ENCODE data around the gene XKR8. TPM values are rescaled to one million over a fixed set of nuclear protein-coding genes. Genes with fewer than 3 reads are reported as not detected.

The XKR8 gene
- total and polyA plus RNA-seq, 8 donors: 7.9 to 10.3 (median 8.5) TPM

DNA sequence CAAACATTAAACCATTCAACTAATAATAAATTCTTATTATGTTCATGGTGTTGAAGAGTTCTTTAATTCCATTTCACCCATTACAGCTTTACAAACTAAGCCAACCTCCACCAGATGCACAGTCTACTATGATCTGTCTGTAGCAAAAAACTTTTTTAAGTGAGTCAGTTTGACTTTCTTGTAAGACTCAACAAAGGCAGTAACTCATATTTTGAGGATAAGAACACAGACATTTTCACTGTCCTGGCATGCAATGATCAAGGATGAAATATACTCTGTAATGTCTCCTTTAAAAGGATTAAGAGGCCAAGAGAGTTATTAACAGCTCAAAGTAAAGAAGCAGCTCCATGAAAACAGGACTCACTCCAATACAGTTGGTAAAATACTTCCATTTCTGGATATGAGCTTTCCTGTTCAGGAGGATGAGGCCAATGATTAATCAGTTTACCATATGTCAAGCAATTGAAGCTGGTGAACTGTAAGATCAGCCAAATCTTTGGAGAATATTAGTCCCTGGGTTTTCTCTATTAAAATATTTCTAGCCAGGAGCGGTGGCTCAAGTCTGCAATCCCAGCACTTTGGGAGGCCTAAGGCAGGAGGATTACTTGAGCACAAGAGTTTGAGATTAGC is 20.6 kb downstream of the XKR8 start:
- peaks cover 0 to 39% of the 10 kb centered on the region in 2 donors for H3K36me3 ChIP-seq
- no peaks in the 10 kb centered on the region for H3K27me3 ChIP-seq
- no peak overlapping the region for H3K27ac ChIP-seq
- ATAC-seq: no peak
- H3K4me1 ChIP-seq: peaks cover 0 to 13% of the 10 kb centered on the region in 2 donors
- DNase-seq: no peak
- intact Hi-C loops (cut with DNase I): loop anchor here in 1 of 2 donors (2.0 kb wide), 1 partner anchor 122 kb away; no protein-coding TSS in a partner anchor
- H3K9me3 ChIP-seq: no peaks in the 10 kb centered on the region
- H3K4me3 ChIP-seq: no peak overlapping the region
- TF ChIP-seq CTCF (IDR thresholded peaks at IDR 0.05): no peak

- Histone ChIP-seq H3K4me3 (no peak overlapping the region), H3K36me3 (peaks cover 0 to 39% of the 10 kb centered on the region in 2 donors), H3K27ac (no peak overlapping the region), H3K9me3 (no peaks in the 10 kb centered on the region), H3K4me1 (peaks cover 0 to 13% of the 10 kb centered on the region in 2 donors), H3K27me3 (no peaks in the 10 kb centered on the region)
- intact Hi-C loops (cut with DNase I): loop anchor here in 1 of 2 donors (2.0 kb wide), 1 partner anchor 122 kb away; no protein-coding TSS in a partner anchor
- DNase-seq (no peak), ATAC-seq (no peak)
- no peak for TF ChIP-seq CTCF (IDR thresholded peaks at IDR 0.05)
Measured at GRCh38 chr1:27981145-27981544, 21.4 kb downstream of the XKR8 start.

GRCh38 chr1:27990920-27991537 is 31.3 kb downstream of the XKR8 start:
- intact Hi-C loops (cut with DNase I): no loop called here
- Histone ChIP-seq H3K27ac (no peak overlapping the region), H3K27me3 (no peaks in the 10 kb centered on the region), H3K4me3 (no peak overlapping the region), H3K9me3 (no peaks in the 10 kb centered on the region), H3K4me1 (peaks cover 0 to 33% of the 10 kb centered on the region in 2 donors), H3K36me3 (peaks cover 0 to 80% of the 10 kb centered on the region in 2 donors)
- ATAC-seq (no peak), DNase-seq (no peak)
- TF ChIP-seq CTCF (IDR thresholded peaks at IDR 0.05): no peak

GRCh38 chr1:27992276-27992675 is 32.5 kb downstream of the XKR8 start:
- intact Hi-C loops (cut with DNase I): no loop called here
- H3K27me3 ChIP-seq: no peaks in the 10 kb centered on the region
- peaks cover 0 to 80% of the 10 kb centered on the region in 2 donors for H3K36me3 ChIP-seq
- no peak for TF ChIP-seq CTCF (IDR thresholded peaks at IDR 0.05)
- H3K4me1 ChIP-seq: peaks cover 0 to 33% of the 10 kb centered on the region in 2 donors
- peak overlapping the region in 1 of 2 donors; percentile 70 for H3K27ac ChIP-seq
- DNase-seq (peak in 1 of 4 donors; percentile 40), ATAC-seq (peak; percentile 51)
- H3K9me3 ChIP-seq: no peaks in the 10 kb centered on the region
- H3K4me3 ChIP-seq: no peak overlapping the region

DNA sequence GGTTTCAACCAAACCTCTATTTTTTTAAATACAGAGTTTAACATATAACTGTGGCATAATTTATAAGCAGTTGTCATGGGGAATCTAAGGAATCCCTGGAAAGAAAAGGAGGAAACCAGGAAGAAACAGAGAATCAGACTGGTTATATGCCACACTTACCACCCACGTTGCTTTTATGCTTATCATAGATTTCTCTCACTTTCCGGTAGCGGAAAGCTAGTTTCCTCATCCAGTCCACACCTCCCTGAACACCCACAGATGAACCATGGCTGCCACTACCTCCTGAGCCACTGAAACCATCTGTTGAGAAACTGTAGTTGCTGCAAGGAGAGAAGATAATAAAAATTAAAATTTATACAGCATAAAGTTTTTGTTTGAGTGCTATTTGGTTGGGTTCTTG is 33.5 kb downstream of the XKR8 start:
- peaks cover 0 to 80% of the 10 kb centered on the region in 2 donors for H3K36me3 ChIP-seq
- H3K27ac ChIP-seq: peak overlapping the region; percentile 33 to 70
- peaks cover 0 to 33% of the 10 kb centered on the region in 2 donors for H3K4me1 ChIP-seq
- H3K27me3 ChIP-seq: no peaks in the 10 kb centered on the region
- no peak for TF ChIP-seq CTCF (IDR thresholded peaks at IDR 0.05)
- H3K9me3 ChIP-seq: no peaks in the 10 kb centered on the region
- intact Hi-C loops (cut with DNase I): no loop called here
- H3K4me3 ChIP-seq: no peak overlapping the region
- no peak for DNase-seq
- ATAC-seq: peak; percentile 36
